ENCODE measurements around the gene FHDC1. TPM values are rescaled to one million over a fixed set of nuclear protein-coding genes. Genes with fewer than 3 reads are reported as not detected.

Gene FHDC1
- total and polyA plus RNA-seq, 9 donors = 0.30 to 4.0 (median 0.91) TPM

DNA sequence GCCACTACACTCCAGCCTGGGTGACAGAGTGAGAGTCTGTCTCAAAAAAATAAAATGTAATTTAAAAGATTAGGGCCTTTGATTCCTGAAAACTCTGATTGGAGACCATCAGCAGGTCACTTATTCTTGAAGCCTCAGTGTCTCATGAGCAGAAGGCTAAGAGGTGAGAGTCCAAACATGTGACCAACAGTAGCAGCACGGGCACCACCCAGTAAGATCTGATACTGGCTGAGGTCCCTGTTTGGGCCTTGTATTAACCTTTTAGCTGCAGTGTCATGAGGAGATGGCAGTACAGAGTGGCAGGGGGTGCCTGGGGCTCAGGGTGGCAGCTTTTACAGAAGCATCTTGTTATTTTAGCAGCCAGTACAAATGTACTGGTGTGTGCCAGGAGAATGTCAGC is 89.3 kb downstream of the FHDC1 start:
- Histone ChIP-seq H3K4me3 (no peak overlapping the region), H3K36me3 (no peaks in the 10 kb centered on the region), H3K27me3 (no peaks in the 10 kb centered on the region), H3K4me1 (ENCODE audit: insufficient read depth) (no peaks in the 10 kb centered on the region), H3K27ac (no peak overlapping the region), H3K9me3 (peaks cover 0 to 11% of the 10 kb centered on the region in 2 donors)
- intact Hi-C loops (cut with DNase I) = no loop called here
- TF ChIP-seq POLR2A (IDR thresholded peaks at IDR 0.05) = no peak
- TF ChIP-seq, protein P1, sequence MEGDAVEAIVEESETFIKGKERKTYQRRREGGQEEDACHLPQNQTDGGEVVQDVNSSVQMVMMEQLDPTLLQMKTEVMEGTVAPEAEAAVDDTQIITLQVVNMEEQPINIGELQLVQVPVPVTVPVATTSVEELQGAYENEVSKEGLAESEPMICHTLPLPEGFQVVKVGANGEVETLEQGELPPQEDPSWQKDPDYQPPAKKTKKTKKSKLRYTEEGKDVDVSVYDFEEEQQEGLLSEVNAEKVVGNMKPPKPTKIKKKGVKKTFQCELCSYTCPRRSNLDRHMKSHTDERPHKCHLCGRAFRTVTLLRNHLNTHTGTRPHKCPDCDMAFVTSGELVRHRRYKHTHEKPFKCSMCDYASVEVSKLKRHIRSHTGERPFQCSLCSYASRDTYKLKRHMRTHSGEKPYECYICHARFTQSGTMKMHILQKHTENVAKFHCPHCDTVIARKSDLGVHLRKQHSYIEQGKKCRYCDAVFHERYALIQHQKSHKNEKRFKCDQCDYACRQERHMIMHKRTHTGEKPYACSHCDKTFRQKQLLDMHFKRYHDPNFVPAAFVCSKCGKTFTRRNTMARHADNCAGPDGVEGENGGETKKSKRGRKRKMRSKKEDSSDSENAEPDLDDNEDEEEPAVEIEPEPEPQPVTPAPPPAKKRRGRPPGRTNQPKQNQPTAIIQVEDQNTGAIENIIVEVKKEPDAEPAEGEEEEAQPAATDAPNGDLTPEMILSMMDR (IDR thresholded peaks at IDR 0.05) = no peak
- TF ChIP-seq EP300 (IDR thresholded peaks at IDR 0.05) = no peak
- WGBS, 3 donors = 47 to 63% (median 53%) methylated on average over 1 of the region's 1 CpG
- DNase-seq = no peak

DNA sequence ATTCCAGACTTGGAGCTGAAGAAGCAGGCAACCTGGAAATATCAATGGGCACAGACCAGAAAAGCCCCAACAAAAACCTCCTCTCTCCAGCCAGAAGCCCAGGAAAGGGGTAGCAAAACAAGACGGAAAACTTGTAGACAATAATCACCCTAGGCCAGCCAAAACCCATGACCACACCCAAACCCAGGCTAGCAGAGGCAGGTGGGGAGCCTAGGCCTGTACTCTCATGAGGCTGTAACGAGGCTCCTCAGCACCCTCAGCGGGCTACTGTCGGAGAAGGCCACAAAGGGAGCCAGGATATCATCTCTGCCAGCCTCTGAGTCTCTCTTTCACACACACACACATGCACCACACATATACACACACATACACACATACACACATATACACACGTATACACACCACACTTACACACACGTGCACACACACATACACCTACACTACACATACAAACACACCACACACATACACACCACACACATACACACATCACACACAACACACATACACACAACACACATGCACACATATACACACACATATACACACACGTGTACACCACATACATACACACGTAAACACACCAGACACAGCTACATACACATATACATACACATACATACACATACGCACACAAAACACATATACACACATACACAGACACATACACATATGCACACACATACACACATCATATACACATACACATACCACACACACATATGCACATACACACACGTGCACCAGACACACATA is 90.6 kb downstream of the FHDC1 start:
- peaks cover 0 to 11% of the 10 kb centered on the region in 2 donors for H3K9me3 ChIP-seq
- WGBS, 3 donors = 85 to 90% (median 90%) methylated on average over 10 of the region's 10 CpGs
- TF ChIP-seq EP300 (IDR thresholded peaks at IDR 0.05) (no peak), POLR2A (IDR thresholded peaks at IDR 0.05) (no peak)
- TF ChIP-seq, protein P1 (IDR thresholded peaks at IDR 0.05) = no peak
- H3K4me1 ChIP-seq (ENCODE audit: insufficient read depth) = no peaks in the 10 kb centered on the region
- intact Hi-C loops (cut with DNase I) = no loop called here
- no peak overlapping the region for H3K4me3 ChIP-seq
- no peaks in the 10 kb centered on the region for H3K36me3 ChIP-seq
- DNase-seq = no peak
- no peaks in the 10 kb centered on the region for H3K27me3 ChIP-seq
- no peak overlapping the region for H3K27ac ChIP-seq

DNA sequence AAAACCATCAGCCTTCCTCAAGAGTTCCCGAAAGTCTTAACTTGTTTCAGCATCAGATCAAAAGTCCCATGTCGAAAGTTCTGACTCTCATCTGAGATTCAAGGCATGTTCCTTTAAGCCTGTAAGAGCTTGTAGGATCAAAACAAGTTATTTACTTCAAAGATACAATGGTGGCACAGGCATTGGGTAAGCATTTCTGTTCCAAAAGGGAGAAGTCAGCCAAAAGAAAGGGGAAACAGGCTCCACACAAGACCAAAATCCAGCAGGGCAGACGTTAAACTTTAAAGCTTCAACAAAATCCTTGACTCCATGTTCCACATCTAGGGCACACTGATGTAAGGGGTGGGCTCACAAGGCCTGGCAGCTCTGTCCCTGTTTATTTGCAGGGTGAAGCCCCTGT is 91.7 kb downstream of the FHDC1 start:
- no peaks in the 10 kb centered on the region for H3K4me1 ChIP-seq (ENCODE audit: insufficient read depth)
- no peak overlapping the region for H3K27ac ChIP-seq
- WGBS, 3 donors = 68 to 84% (median 69%) methylated on average over 3 of the region's 3 CpGs
- H3K9me3 ChIP-seq = peaks cover 0 to 11% of the 10 kb centered on the region in 2 donors
- H3K4me3 ChIP-seq = no peak overlapping the region
- H3K27me3 ChIP-seq = no peaks in the 10 kb centered on the region
- TF ChIP-seq, protein P1 (IDR thresholded peaks at IDR 0.05) = no peak
- TF ChIP-seq EP300 (IDR thresholded peaks at IDR 0.05) = no peak
- TF ChIP-seq POLR2A (IDR thresholded peaks at IDR 0.05) = no peak
- no peaks in the 10 kb centered on the region for H3K36me3 ChIP-seq
- DNase-seq = no peak
- intact Hi-C loops (cut with DNase I) = no loop called here

DNA sequence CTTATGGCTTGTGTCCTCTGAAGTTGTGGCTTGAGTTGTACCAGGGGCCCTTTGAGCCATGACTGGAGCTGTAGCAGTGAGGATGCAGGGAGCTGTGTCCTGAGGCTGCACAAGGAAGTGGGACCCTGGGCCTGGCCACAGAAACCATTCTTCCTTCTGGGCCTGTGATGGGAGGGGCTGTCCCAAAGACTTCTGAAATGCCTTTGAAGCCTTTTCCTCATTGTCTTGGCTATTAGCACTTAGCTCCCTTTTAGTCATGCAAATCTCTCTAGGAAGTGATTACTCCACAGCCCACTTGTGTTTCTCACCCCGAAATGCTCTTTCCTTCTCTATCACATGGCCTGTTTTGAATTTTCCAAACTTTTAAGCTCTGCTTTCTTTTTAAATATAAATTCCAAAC is 92.4 kb downstream of the FHDC1 start:
- Histone ChIP-seq H3K27me3 (no peaks in the 10 kb centered on the region), H3K27ac (no peak overlapping the region), H3K4me1 (ENCODE audit: insufficient read depth) (no peaks in the 10 kb centered on the region), H3K4me3 (no peak overlapping the region), H3K36me3 (no peaks in the 10 kb centered on the region), H3K9me3 (peaks cover 0 to 11% of the 10 kb centered on the region in 2 donors)
- DNase-seq = no peak
- intact Hi-C loops (cut with DNase I) = no loop called here
- TF ChIP-seq EP300 (IDR thresholded peaks at IDR 0.05) (no peak), POLR2A (IDR thresholded peaks at IDR 0.05) (no peak)
- TF ChIP-seq, protein P1 (IDR thresholded peaks at IDR 0.05) = no peak
- 47 to 54% (median 47%) methylated on average over 1 of the region's 1 CpG for WGBS, 3 donors

Other genes starting within 250 kb of the FHDC1 start
- 1 to 10 TPM in 2 of 7 donors, under 1 TPM in 5; 0.24 to 1.1 (median 0.59) TPM for gene TIGD4, start 156.6 kb upstream of the FHDC1 start, total RNA-seq
- gene TIGD4, start 156.6 kb upstream of the FHDC1 start, polyA plus RNA-seq = under 1 TPM; 0.23 TPM
- gene ARFIP1, start 156.4 kb upstream of the FHDC1 start, total RNA-seq = 10 to 100 TPM; 21.8 to 47.4 (median 31.4) TPM
- gene ARFIP1, start 156.4 kb upstream of the FHDC1 start, polyA plus RNA-seq = 10 to 100 TPM; 15.6 to 18.7 TPM